Amniotic epithelial cell (primary cell): ENCODE results near the gene IGFBP7.
"Not testable (repeated sequence)": the region's sequence is repeated elsewhere in the genome, so short reads cannot be mapped to it uniquely, and the experiment has no call there.

Experiments
- DNase-seq: peaks from one replicate; pipeline ENCODE4 v3.0.0-alpha.2; 2010; ENCODE audit warnings: low read depth

Gene IGFBP7

DNA sequence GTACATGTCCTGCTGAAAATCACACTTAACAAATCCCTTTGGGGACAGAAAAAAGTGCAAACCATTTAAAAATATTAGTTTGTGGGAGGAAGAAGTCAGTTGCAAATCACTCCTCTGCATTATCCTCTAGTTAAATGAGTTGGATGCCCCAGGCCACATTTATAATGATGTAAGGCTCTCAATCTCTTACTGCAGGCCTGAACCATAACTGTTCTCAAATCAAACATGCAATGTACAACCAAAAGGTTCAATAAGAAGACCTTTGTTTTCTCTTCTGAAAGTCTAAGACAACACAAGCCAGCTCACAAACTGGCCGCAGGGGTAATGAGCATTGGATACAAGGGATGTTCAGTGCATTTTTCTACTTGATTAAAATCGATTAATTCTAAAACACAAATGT lies 39.7 kb downstream of the IGFBP7 start:
- DNase-seq = no peak

- DNase-seq = no peak
Observed at GRCh38 chr4:57068237-57068981, 41.8 kb downstream of the IGFBP7 start.

- DNase-seq = no peak
Observed at GRCh38 chr4:57065730-57066482, 44.3 kb downstream of the IGFBP7 start.

- peak; percentile 86 for DNase-seq
Observed at GRCh38 chr4:57064811-57065711, 45.1 kb downstream of the IGFBP7 start.

- no peak for DNase-seq
Observed at GRCh38 chr4:57064120-57064519, 46.1 kb downstream of the IGFBP7 start.

GRCh38 chr4:57063518-57063917 lies 46.7 kb downstream of the IGFBP7 start:
- no peak for DNase-seq

- DNase-seq = peak; percentile 74
Observed at GRCh38 chr4:57061395-57061794, 48.8 kb downstream of the IGFBP7 start.

- DNase-seq = not testable (repeated sequence)
Observed at GRCh38 chr4:57060717-57061067, 49.5 kb downstream of the IGFBP7 start.

GRCh38 chr4:57059890-57060716 lies 50.1 kb downstream of the IGFBP7 start:
- no peak for DNase-seq

DNA sequence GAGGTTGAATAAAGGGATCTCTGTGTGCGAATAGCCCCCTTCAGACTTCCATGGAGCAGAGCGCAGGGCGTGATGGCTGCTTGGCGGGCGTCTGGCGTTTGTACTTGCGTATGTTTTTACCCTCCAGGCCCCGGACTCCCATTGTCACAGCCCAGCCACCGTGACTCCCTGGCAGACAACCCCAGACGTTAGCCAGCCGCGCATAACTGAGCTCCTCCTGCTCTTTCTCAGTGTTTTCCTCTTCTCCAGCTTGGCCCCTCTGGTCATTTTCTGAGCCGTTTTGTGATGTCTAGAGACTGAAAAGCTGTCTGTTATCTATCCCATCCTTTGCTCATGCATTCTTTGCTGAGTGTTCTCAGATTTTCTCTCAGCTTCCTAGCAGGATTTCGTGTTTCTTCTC lies 54.3 kb downstream of the IGFBP7 start:
- peak; percentile 28 for DNase-seq

- DNase-seq = peak; percentile 86
Observed at GRCh38 chr4:57053508-57053907, 56.7 kb downstream of the IGFBP7 start.

DNA sequence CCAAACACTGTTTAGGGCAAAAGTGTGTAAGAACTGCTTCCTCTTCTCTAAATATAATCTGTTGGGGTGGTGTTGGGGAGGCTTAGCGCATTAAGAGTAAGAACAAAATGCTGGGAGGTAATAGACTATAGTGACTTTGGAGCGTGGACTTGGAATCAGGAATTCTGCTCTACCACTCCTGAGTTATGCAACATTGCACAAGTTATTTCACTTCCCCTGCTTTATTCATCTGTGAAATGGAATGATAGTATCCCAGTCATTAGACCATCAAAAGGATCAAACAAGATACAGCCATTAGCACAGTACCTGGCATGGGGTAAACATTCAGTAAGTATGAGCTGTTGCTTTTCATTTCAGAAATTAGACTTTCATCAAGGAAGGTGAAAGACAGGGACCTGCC lies 58.7 kb downstream of the IGFBP7 start:
- no peak for DNase-seq

DNA sequence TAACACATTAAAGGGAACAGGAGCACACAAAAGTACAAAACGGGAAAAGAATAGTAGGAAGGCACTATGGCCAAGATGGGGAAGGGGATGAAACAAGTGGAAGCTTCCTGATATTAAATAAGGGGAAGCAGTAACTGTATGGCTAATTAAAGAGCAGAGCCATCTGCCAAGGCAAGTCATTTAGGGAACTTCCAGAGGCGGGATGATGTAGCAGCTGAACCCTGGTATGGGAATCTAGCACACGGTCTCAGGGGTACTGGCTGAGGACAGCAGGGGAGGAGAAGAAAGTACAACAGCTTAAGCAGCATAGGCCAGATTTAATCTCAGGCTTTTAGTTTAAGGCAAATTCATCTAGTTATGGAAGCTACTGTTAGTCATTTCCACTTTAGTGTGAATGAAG lies 59.1 kb downstream of the IGFBP7 start:
- DNase-seq = no peak

DNA sequence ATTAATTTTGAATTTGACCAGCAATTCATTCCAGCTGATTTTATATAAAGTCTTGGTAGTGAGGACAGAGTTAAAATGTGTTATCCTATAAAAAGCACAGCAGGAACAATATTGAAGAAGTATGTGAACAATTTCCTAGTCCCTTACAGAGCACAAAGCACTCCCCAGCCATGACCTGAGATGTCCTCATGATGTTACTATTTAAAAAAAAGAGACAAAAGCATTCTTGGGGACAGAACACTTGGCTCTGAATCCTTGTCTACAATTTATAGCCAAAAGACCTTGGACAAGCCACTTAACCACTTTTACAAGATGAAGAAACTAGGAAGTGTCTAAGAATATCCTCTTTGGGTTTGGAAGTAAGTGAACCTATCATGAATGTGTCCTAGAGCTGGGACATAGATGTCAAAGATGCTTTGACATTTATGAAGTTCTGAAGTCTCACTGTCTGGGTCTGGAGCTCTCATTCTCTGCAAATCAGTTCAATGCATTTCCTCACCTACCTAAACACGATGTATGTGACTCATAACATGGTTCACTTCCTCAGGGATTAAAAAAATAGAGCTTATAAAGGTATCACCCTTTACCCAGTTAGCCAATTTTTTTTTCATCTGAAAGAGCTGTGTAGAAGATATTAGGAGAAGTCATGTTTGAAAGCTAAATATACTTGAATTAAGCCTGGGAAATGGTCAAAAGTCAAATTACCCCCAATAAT lies 61.4 kb downstream of the IGFBP7 start:
- DNase-seq = no peak

DNA sequence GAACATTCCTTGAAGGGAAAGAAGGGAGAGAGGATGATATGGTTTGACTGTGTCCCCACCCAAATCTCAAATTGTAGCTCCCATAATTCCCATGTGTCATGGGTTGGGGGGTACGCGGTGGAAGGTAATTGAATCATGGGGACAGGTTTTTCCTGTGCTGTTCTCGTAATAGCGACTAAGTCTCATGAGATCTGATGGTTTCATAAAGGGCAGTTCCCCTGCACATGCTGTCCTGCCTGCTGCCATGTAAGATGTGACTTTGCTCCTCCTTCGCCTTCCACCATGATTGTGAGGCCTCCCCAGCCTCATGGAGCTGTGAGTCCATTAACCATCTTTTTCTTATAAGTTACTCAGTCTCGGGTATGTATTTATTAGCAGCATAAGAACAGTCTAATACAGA lies 63.1 kb downstream of the IGFBP7 start:
- DNase-seq = not testable (repeated sequence)

- DNase-seq = peak; percentile 62
Observed at GRCh38 chr4:57044996-57045395, 65.2 kb downstream of the IGFBP7 start.

GRCh38 chr4:57044279-57044678 lies 65.9 kb downstream of the IGFBP7 start:
- DNase-seq = no peak

- DNase-seq = peak; percentile 67
Observed at GRCh38 chr4:57043347-57044251, 66.6 kb downstream of the IGFBP7 start.

DNA sequence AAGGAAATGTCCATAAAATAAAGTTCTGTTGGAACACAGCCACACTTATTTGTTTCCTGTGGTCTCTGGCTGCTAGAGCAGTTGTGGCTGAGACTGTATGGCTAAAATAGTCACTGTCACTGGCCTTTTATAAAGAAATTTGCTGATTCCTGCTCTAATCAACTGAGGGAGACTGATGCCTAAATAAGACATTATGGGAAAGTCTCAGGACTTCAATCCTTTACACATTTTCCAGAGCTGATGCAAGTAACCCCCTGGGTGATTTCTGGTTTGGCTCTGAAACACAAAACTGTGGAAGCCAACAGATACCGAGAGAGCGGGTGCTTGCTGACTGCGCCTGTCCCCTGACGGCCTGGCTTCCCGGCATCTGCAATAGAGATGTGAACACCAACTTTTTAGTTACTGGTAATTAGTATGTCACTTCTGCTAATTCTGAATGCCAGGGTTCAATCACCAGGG lies 67.4 kb downstream of the IGFBP7 start:
- no peak for DNase-seq

- no peak for DNase-seq
Observed at GRCh38 chr4:57041020-57041419, 69.2 kb downstream of the IGFBP7 start.
